K562 (cell line): ENCODE data around the gene DDAH1. TPM values are rescaled to one million over a fixed set of nuclear protein-coding genes. Genes with fewer than 3 reads are reported as not detected.

Source experiments
- ATAC-seq: fragments of 200-7000 bp; cut with Tn5 transposase; 3 replicates; pipeline ENCODE4 v1.9.1; 2020; ENCODE audit warnings: moderate library complexity
- BruUV-seq: library from RNA; stranded (reverse); fragments of 400-500 nt; replicated peaks from 2 replicates; lab custom pipeline; 2021; lab: Mats Ljungman, UMichigan
- CTCF ChIA-PET: fragments of 300-600 bp; formaldehyde crosslinking; extraction: SDS; loops from one replicate; lab custom pipeline; 2021; ENCODE audit warnings: low intra/inter-chr PET ratio; lab: Yijun Ruan, JAX
- POLR2A ChIA-PET: fragments of 300-600, 350-650 bp; sonication (Branson Sonifier 250); formaldehyde crosslinking; extraction: SDS; loops from one replicate; lab custom pipeline; 2021; ENCODE audit warnings: antibody characterized with exemption, inconsistent platforms; lab: Yijun Ruan, JAX
- DNase-seq, 4 experiments: peaks; one replicate each; pipeline versions ENCODE4 v3.0.0 to v3.0.0-alpha.2; 2011 to 2018; ENCODE audit warnings: low spot score in 3 of 4, mixed read lengths in 3 of 4; ENCODE audit errors: extremely low read depth in 1 of 4
- FAIRE-seq: peaks from 2 replicates; lab custom pipeline; 2011; peaks lifted over from hg19 to GRCh38; lab: Jason Lieb, UNC
- H2AFZ ChIP-seq: 2 replicates; pipeline ENCODE4 v1.6.0; 2011; ENCODE audit warnings: low read depth, low read length, control low read depth, inconsistent platforms
- H3K27ac ChIP-seq: fragments of 200-600 bp; 3 replicates; pipeline ENCODE4 v1.8.0; 2011; ENCODE audit warnings: low read depth, mild to moderate bottlenecking, control low read depth, inconsistent platforms, low read length, moderate library complexity, mixed read lengths; ENCODE audit errors: extremely low read depth
- H3K27me3 ChIP-seq, 2 experiments: fragments of 300-600 bp in 1 of 2; 2 replicates in 1 of 2; 3 replicates in 1 of 2; pipeline versions ENCODE4 v1.6.0 to v1.8.0; 2011; ENCODE audit warnings: inconsistent platforms in 2 of 2, low read length in 2 of 2, mild to moderate bottlenecking in 1 of 2, mixed read lengths in 1 of 2, moderate library complexity in 1 of 2; ENCODE audit not compliant: control insufficient read depth in 2 of 2, insufficient read depth in 2 of 2
- H3K36me3 ChIP-seq: fragments of 300-600 bp; 3 replicates; pipeline ENCODE4 v1.8.0; 2011; ENCODE audit warnings: mild to moderate bottlenecking, low read length, inconsistent platforms; ENCODE audit not compliant: control insufficient read depth, insufficient read depth
- H3K4me1 ChIP-seq, 2 experiments: fragments of 200-600 bp in 1 of 2; replicated peaks in 1 of 2; 2 replicates in 1 of 2; 3 replicates in 1 of 2; pipeline versions ENCODE4 v1.5.1 to v1.8.0; 2011; ENCODE audit warnings: inconsistent platforms in 2 of 2, low read length in 2 of 2, mild to moderate bottlenecking in 1 of 2, mixed read lengths in 1 of 2, moderate library complexity in 1 of 2; ENCODE audit not compliant: control insufficient read depth in 2 of 2, insufficient read depth in 2 of 2
- H3K4me2 ChIP-seq: 2 replicates; pipeline ENCODE4 v1.6.1; 2011; ENCODE audit warnings: low read length, control low read depth, inconsistent platforms, mixed read lengths; ENCODE audit not compliant: insufficient read depth
- H3K4me3 ChIP-seq: fragments of 200-600 bp; sonication (generic), shearing (Covaris generic); 2 replicates; pipeline ENCODE4 v1.5.1; 2016; ENCODE audit warnings: control low read depth, inconsistent platforms
- H3K79me2 ChIP-seq: fragments of 200-600 bp; 3 replicates; pipeline ENCODE4 v1.8.0; 2011; ENCODE audit warnings: low read length, inconsistent platforms; ENCODE audit not compliant: control insufficient read depth, insufficient read depth
- H3K9ac ChIP-seq, 2 experiments: 2 replicates each; pipeline versions ENCODE4 v1.6.0 to v1.6.1; 2011; ENCODE audit warnings: low read depth in 2 of 2, low read length in 2 of 2, control low read depth in 1 of 2, inconsistent platforms in 1 of 2, mild to moderate bottlenecking in 1 of 2, mixed read lengths in 1 of 2; ENCODE audit not compliant: insufficient read depth in 1 of 2
- H3K9me1 ChIP-seq: one replicate; pipeline ENCODE4 v1.6.0; 2011; ENCODE audit warnings: inconsistent platforms, mild to moderate bottlenecking, low read length, moderate library complexity; ENCODE audit not compliant: control insufficient read depth, insufficient read depth
- H3K9me3 ChIP-seq: replicated peaks from 2 replicates; pipeline ENCODE4 v1.5.1; 2011; ENCODE audit warnings: low read depth, low read length, inconsistent platforms; ENCODE audit not compliant: control insufficient read depth, insufficient read depth
- H4K20me1 ChIP-seq: replicated peaks from 2 replicates; pipeline ENCODE4 v1.6.1; 2011; ENCODE audit warnings: low read length, inconsistent platforms, mixed read lengths; ENCODE audit not compliant: control insufficient read depth, insufficient read depth
- BACH1 ChIP-seq: fragments of 200-800 bp; sonication (Bioruptor generic); IDR thresholded peaks from 2 replicates; pipeline ENCODE4 v1.6.1; 2016; ENCODE audit warnings: missing genetic modification characterization, missing compliant biosample characterization
- CBX3 ChIP-seq, 2 experiments: IDR thresholded peaks; 1 replicate in 1 of 2; 2 replicates in 1 of 2; pipeline ENCODE4 v1.6.1; 2012; ENCODE audit warnings: inconsistent platforms in 2 of 2, low read length in 2 of 2, borderline replicate concordance in 1 of 2, control low read depth in 1 of 2
- CCAR2 ChIP-seq: fragments of 200-400 bp; formaldehyde crosslinking; IDR thresholded peaks from 2 replicates; pipeline ENCODE4 v1.6.1; 2017; ENCODE audit warnings: mild to moderate bottlenecking, low read depth, low read length
- DNMT1 ChIP-seq: fragments of 450-650 bp; IDR thresholded peaks from 2 replicates; pipeline ENCODE4 v1.6.1; 2016; ENCODE audit warnings: antibody characterized with exemption, mild to moderate bottlenecking
- FOXA3 ChIP-seq, 2 experiments: fragments of 450-650 bp in 1 of 2; sonication (generic) in 1 of 2; formaldehyde crosslinking; IDR thresholded peaks in 1 of 2; conservative IDR thresholded peaks in 1 of 2; 2 replicates each; pipeline versions ENCODE4 v1.4.0 to v1.8.0; 2020 to 2022; ENCODE audit warnings: mild to moderate bottlenecking in 2 of 2, missing genetic modification reagents in 1 of 2
- FOXJ3 ChIP-seq: sonication (generic); formaldehyde crosslinking; IDR thresholded peaks from 2 replicates; pipeline ENCODE4 v1.4.0; 2020; ENCODE audit warnings: mild to moderate bottlenecking, missing genetic modification reagents
- PTTG1 ChIP-seq: fragments of 450-650 bp; IDR thresholded peaks from 2 replicates; pipeline ENCODE4 v1.6.1; 2016; ENCODE audit warnings: low read depth, mild to moderate bottlenecking, missing genetic modification characterization, missing compliant biosample characterization
- THRA ChIP-seq: fragments of 450-650 bp; IDR thresholded peaks from 2 replicates; pipeline ENCODE4 v1.6.1; 2017; ENCODE audit warnings: mild to moderate bottlenecking, moderate library complexity
- TSC22D4 ChIP-seq: fragments of 450-650 bp; IDR thresholded peaks from 2 replicates; pipeline ENCODE4 v1.6.1; 2016; ENCODE audit warnings: missing genetic modification characterization, missing biosample characterization, control low read depth
- ZNF174 ChIP-seq: fragments of 250-450 bp; sonication (Bioruptor Pico); IDR thresholded peaks from 2 replicates; pipeline ENCODE4 v1.4.0; 2020; ENCODE audit warnings: mild to moderate bottlenecking
- ZNF830 ChIP-seq: fragments of 250-450 bp; sonication (Bioruptor Pico); IDR thresholded peaks from 2 replicates; pipeline ENCODE4 v1.5.0; 2021; ENCODE audit warnings: mild to moderate bottlenecking
- WGBS: fragments of 100-300 bp; shearing (Covaris generic); methylation state at CpG from one replicate; pipeline ENCODE4 v1.1.6; 2016; ENCODE audit warnings: low coverage, mixed read lengths; ENCODE audit not compliant: insufficient coverage; ENCODE audit errors: missing lambda C conversion rate; 5-methylcytosine and 5-hydroxymethylcytosine counted together
- in situ Hi-C: fragments of 300-500 bp; cut with MboI; formaldehyde crosslinking; loops from 4 replicates; pipeline ENCODE4 v1.15.0; 2018; ENCODE audit warnings: inconsistent platforms, mixed read lengths
- intact Hi-C: fragments of 100-400 bp; cut with micrococcal nuclease; formaldehyde crosslinking; loops from 2 replicates; pipeline ENCODE4 v1.14.2; 2022
- polyA plus RNA-seq, 8 experiments: library from polyadenylated mRNA; depleted of rRNA in 4 of 8; stranded (reverse) in 5 of 8; unstranded in 3 of 8; fragments of >200 nt; fragmentation: Nextera tagmentation in 2 of 8; fragmentation: Illumina TruSeq in 1 of 8; extraction: Ambion mirVana in 2 of 8; extraction: Trizol in 1 of 8; gene quantifications; 2 replicates each; pipeline versions ENCODE4 v1.2.1 to v1.2.3, GENCODE V29; 2011 to 2014; ENCODE audit warnings: inconsistent platforms in 1 of 8, missing spikeins in 1 of 8
- total RNA-seq, 7 experiments: library from RNA; depleted of rRNA in 6 of 7; stranded (reverse); fragments of >200 nt in 6 of 7; fragmentation: Illumina TruSeq in 2 of 7; extraction: Trizol in 2 of 7; gene quantifications; 2 replicates each; pipeline versions ENCODE4 v1.2.1 to v1.2.3, GENCODE V29; 2011 to 2021; ENCODE audit warnings: low replicate concordance in 1 of 7
- TF ChIP-seq, protein P1 (sequence below): fragments of 450-650 bp; formaldehyde crosslinking; conservative IDR thresholded peaks from 2 replicates; pipeline ENCODE4 v1.4.0; 2022; ENCODE audit warnings: mild to moderate bottlenecking, missing genetic modification characterization

The DDAH1 gene
- total and polyA plus RNA-seq, 9 of the 15 experiments (the other 6 are each of a cell fraction or from before 2014, with no cell fraction given): 0.04 to 0.24 (median 0.10) TPM

DNA sequence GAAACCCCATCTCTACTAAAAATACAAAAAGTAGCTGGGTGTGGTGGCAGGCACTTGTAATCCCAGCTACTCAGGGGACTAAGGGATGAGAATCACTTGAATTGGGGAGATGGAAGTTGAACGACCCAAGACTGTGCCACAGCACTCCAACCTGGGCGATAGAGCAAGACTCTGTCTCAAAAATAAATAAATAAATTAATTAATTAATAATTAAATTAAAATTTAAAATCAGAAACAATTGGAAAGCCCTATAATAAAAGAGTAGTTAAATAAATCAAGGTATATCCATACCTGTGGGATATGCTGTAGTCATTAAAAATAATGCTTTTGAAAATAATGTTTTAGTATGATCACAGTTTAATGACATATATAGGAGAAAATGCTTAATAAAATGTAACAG lies 15.6 kb upstream of the DDAH1 start (continued):
- TF ChIP-seq CBX3 (IDR thresholded peaks at IDR 0.05; ENCODE audit: borderline replicate concordance in 1 of 2, low read length in 2 of 2): no peak
- no peak for TF ChIP-seq ZNF830 (CRISPR knock-in tag)
- no peak for TF ChIP-seq FOXJ3 (CRISPR knock-in tag)

GRCh38 chr1:85479491-85479890 lies 14.5 kb upstream of the DDAH1 start:
- H3K9me1 ChIP-seq: no peaks in the 10 kb centered on the region
- no peaks in the 10 kb centered on the region for H3K9me3 ChIP-seq
- no peak overlapping the region for H3K4me3 ChIP-seq
- peak; percentile 40 for FAIRE-seq
- TF ChIP-seq BACH1 (tag) (no peak), FOXA3 (CRISPR knock-in tag; conservative IDR thresholded peaks at IDR 0.05 in 1 of 2, IDR thresholded peaks at IDR 0.05 in 1 of 2) (no peak), PTTG1 (tag) (no peak), THRA (no peak), DNMT1 (no peak), CCAR2 (no peak), TSC22D4 (tag) (no peak), ZNF174 (no peak)
- TF ChIP-seq, protein P1, sequence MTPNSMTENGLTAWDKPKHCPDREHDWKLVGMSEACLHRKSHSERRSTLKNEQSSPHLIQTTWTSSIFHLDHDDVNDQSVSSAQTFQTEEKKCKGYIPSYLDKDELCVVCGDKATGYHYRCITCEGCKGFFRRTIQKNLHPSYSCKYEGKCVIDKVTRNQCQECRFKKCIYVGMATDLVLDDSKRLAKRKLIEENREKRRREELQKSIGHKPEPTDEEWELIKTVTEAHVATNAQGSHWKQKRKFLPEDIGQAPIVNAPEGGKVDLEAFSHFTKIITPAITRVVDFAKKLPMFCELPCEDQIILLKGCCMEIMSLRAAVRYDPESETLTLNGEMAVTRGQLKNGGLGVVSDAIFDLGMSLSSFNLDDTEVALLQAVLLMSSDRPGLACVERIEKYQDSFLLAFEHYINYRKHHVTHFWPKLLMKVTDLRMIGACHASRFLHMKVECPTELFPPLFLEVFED (CRISPR knock-in tag): no peak
- no peaks in the 10 kb centered on the region for H3K36me3 ChIP-seq
- no peaks in the 10 kb centered on the region for H3K79me2 ChIP-seq
- WGBS: 0% methylated on average over 1 of the region's 1 CpG
- H2AFZ ChIP-seq: no peak overlapping the region
- H3K27me3 ChIP-seq: peaks cover 0 to 2% of the 10 kb centered on the region in 2 experiments; a peak in 1 of 5 replicates
- intact Hi-C loops: no loop called here
- in situ Hi-C loops: no loop called here
- ChIA-PET CTCF (no interaction called here), POLR2A (no interaction called here)
- no peak overlapping the region for H3K4me2 ChIP-seq
- H3K4me1 ChIP-seq: no peaks in the 10 kb centered on the region
- H3K27ac ChIP-seq: no peak overlapping the region
- no peaks in the 10 kb centered on the region for H4K20me1 ChIP-seq
- no peak overlapping the region for H3K9ac ChIP-seq
- BruUV-seq: no TSS peak
- no peak for ATAC-seq
- no peak for DNase-seq
